ENCODE data around the gene CDK8.

CDK8 gene

GRCh38 chr13:26446751-26447150 lies 192.8 kb downstream of the CDK8 start:
- no peak for DNase-seq (ENCODE audit: low read depth)

GRCh38 chr13:26448032-26448431 lies 194.1 kb downstream of the CDK8 start:
- DNase-seq (ENCODE audit: low read depth), result no peak

GRCh38 chr13:26449063-26449848 lies 195.3 kb downstream of the CDK8 start:
- no peak for DNase-seq (ENCODE audit: low read depth)

All from HS-5 (cell line).